Kidney (tissue), 14 donors: ENCODE data around the gene ZDHHC3. TPM values are rescaled to one million over a fixed set of nuclear protein-coding genes. Genes with fewer than 3 reads are reported as not detected.

Experiments
- DNase-seq, 5 donors: peaks; one replicate each; pipeline ENCODE4 v3.0.0-alpha.2; 2013 to 2020
- FAIRE-seq: peaks from 2 replicates; lab custom pipeline; 2012; peaks lifted over from hg19 to GRCh38; lab: Jason Lieb, UNC
- H3K27ac ChIP-seq, 2 donors: one replicate each; pipeline ENCODE4 v1.7.0; 2013; ENCODE audit warnings: low read depth in 2 of 2, low read length in 2 of 2, inconsistent platforms in 1 of 2
- H3K27me3 ChIP-seq: one replicate; pipeline ENCODE4 v1.7.1; 2013; ENCODE audit warnings: low read length, inconsistent platforms; ENCODE audit not compliant: control insufficient read depth, insufficient read depth
- H3K36me3 ChIP-seq, 3 donors: one replicate each; pipeline versions ENCODE4 v1.7.0 to v1.7.1; 2013; ENCODE audit warnings: low read length in 3 of 3, control low read depth in 1 of 3, inconsistent platforms in 1 of 3; ENCODE audit not compliant: insufficient read depth in 3 of 3, control insufficient read depth in 2 of 3
- H3K4me1 ChIP-seq, 3 donors: one replicate each; pipeline versions ENCODE4 v1.7.0 to v1.7.1; 2013; ENCODE audit warnings: low read length in 3 of 3, inconsistent platforms in 1 of 3, low read depth in 1 of 3; ENCODE audit not compliant: control insufficient read depth in 2 of 3, insufficient read depth in 2 of 3
- H3K4me3 ChIP-seq, 3 donors: one replicate each; pipeline versions ENCODE4 v1.7.0 to v1.8.1; 2013; ENCODE audit warnings: low read length in 3 of 3, control low read depth in 1 of 3, inconsistent platforms in 1 of 3
- H3K9ac ChIP-seq, 3 donors: one replicate each; pipeline versions ENCODE4 v1.7.0 to v1.7.1; 2013; ENCODE audit warnings: low read length in 3 of 3, control low read depth in 1 of 3, inconsistent platforms in 1 of 3
- H3K9me3 ChIP-seq, 3 donors: one replicate each; pipeline versions ENCODE4 v1.7.0 to v1.7.1; 2013; ENCODE audit warnings: low read length in 3 of 3, control low read depth in 1 of 3, inconsistent platforms in 1 of 3; ENCODE audit not compliant: control insufficient read depth in 2 of 3, insufficient read depth in 1 of 3
- CTCF ChIP-seq: IDR thresholded peaks from 3 replicates; pipeline ENCODE4 v1.5.1; 2012; ENCODE audit warnings: mild to moderate bottlenecking, moderate library complexity, borderline replicate concordance; ENCODE audit not compliant: insufficient read depth; ENCODE audit errors: extremely low read depth
- intact Hi-C: fragments of 100-400 bp; cut with DNase I; formaldehyde crosslinking; loops from one replicate; pipeline ENCODE4 v1.11.1; 2022
- polyA plus RNA-seq: library from polyadenylated mRNA; stranded (reverse); fragments of 350-450 nt; fragmentation: Illumina TruSeq; extraction: RNeasy Lipid Tissue Mini Kit (QIAGEN cat#74804); gene quantifications from one replicate; pipeline ENCODE4 v1.2.3, GENCODE V29; 2014; ENCODE audit warnings: low read depth, low replicate concordance; ENCODE audit not compliant: insufficient read depth
- total RNA-seq: library from RNA; stranded (reverse); fragmentation: NEBNext Ultra II Directional; extraction: Animal tissue kit (Norgen Biotek cat#: 25700); gene quantifications from one replicate; pipeline ENCODE4 v1.2.1, GENCODE V29; 2021
- donor health status: control.
- donor health status: control.
- donor health status: control.
- donor health status: control.
- donor health status: control.
- donor health status: DM: yes; HTN: yes; CAD: no.
- donor health status: Normal renal cell carcinoma (clear cell type).

Gene ZDHHC3
- total and polyA plus RNA-seq, 2 donors from 2014 or later = 60.2 to 71.5 TPM

GRCh38 chr3:45008117-45008516, 32.1 kb upstream of the ZDHHC3 start:
- no peaks in the 10 kb centered on the region for H3K27me3 ChIP-seq
- DNase-seq = no peak
- no peak overlapping the region for H3K9ac ChIP-seq
- H3K36me3 ChIP-seq = peaks cover 12 to 17% (median 13%) of the 10 kb centered on the region in 3 donors
- H3K27ac ChIP-seq = no peak overlapping the region
- intact Hi-C loops = no loop called here
- H3K9me3 ChIP-seq = no peaks in the 10 kb centered on the region
- TF ChIP-seq CTCF = no peak
- no peak for FAIRE-seq
- no peak overlapping the region for H3K4me3 ChIP-seq
- H3K4me1 ChIP-seq = peaks cover 4 to 23% (median 16%) of the 10 kb centered on the region in 3 donors

- Histone ChIP-seq H3K4me3 (no peak overlapping the region), H3K9ac (no peak overlapping the region), H3K27ac (no peak overlapping the region), H3K36me3 (peaks cover 9 to 19% (median 12%) of the 10 kb centered on the region in 3 donors), H3K9me3 (no peaks in the 10 kb centered on the region), H3K27me3 (no peaks in the 10 kb centered on the region), H3K4me1 (peaks cover 4 to 16% (median 6%) of the 10 kb centered on the region in 3 donors)
- FAIRE-seq = no peak
- TF ChIP-seq CTCF = no peak
- DNase-seq = no peak
- intact Hi-C loops = no loop called here
Measured at GRCh38 chr3:45007091-45007490, 31.1 kb upstream of the ZDHHC3 start.

- peaks cover 0 to 2% (median 0%) of the 10 kb centered on the region in 3 donors for H3K4me1 ChIP-seq
- DNase-seq = no peak
- no peak for TF ChIP-seq CTCF
- no peaks in the 10 kb centered on the region for H3K9me3 ChIP-seq
- H3K9ac ChIP-seq = no peak overlapping the region
- H3K4me3 ChIP-seq = no peak overlapping the region
- H3K27me3 ChIP-seq = no peaks in the 10 kb centered on the region
- intact Hi-C loops = no loop called here
- no peak overlapping the region for H3K27ac ChIP-seq
- peaks cover 9 to 24% (median 20%) of the 10 kb centered on the region in 3 donors for H3K36me3 ChIP-seq
- no peak for FAIRE-seq
Measured at GRCh38 chr3:45003859-45004258, 27.9 kb upstream of the ZDHHC3 start.

- Histone ChIP-seq H3K9me3 (no peaks in the 10 kb centered on the region), H3K27me3 (no peaks in the 10 kb centered on the region), H3K4me1 (peaks cover 0 to 2% (median 0%) of the 10 kb centered on the region in 3 donors), H3K36me3 (peaks cover 8 to 28% (median 22%) of the 10 kb centered on the region in 3 donors), H3K4me3 (no peak overlapping the region), H3K9ac (no peak overlapping the region), H3K27ac (no peak overlapping the region)
- intact Hi-C loops = no loop called here
- TF ChIP-seq CTCF = no peak
- FAIRE-seq = no peak
- no peak for DNase-seq
Measured at GRCh38 chr3:45003406-45003805, 27.4 kb upstream of the ZDHHC3 start.
